SU-DHL-6 (cell line): ENCODE results near the gene HSBP1.

Experiments
- CTCF ChIP-seq: fragments of 200-600 bp; sonication (generic); IDR thresholded peaks from one replicate; pipeline ENCODE4 v1.5.1; 2017; ENCODE audit warnings: antibody characterized with exemption, mild to moderate bottlenecking, low read length, moderate library complexity; ENCODE audit not compliant: insufficient read depth, poor library complexity, severe bottlenecking
- EZH2phosphoT487 ChIP-seq: fragments of 200-600 bp; sonication (generic), shearing (Covaris generic); conservative IDR thresholded peaks from 2 replicates; pipeline ENCODE4 v1.6.1; 2018; ENCODE audit warnings: mild to moderate bottlenecking, antibody characterized with exemption, low read length, moderate library complexity, mixed read lengths

- TF ChIP-seq CTCF (no peak), EZH2phosphoT487 (no peak)
These were observed 45.4 kb upstream of the HSBP1 start for GRCh38 chr16:83762141-83762991.
